ENCODE data around the gene FAM83F. TPM values are rescaled to one million over a fixed set of nuclear protein-coding genes. Genes with fewer than 3 reads are reported as not detected.

FAM83F gene
- polyA plus RNA-seq, 1 experiment = not detected

GRCh38 chr22:40084246-40084645 is 89.5 kb downstream of the FAM83F start:
- CTCF ChIA-PET = no interaction called here

GRCh38 chr22:40088818-40089217 is 94.1 kb downstream of the FAM83F start:
- no peak for DNase-seq (ENCODE audit: low read depth)
- H3K4me3 ChIP-seq (ENCODE audit: low read depth, low read length) = no peak overlapping the region
- no peaks in the 10 kb centered on the region for H3K27me3 ChIP-seq (ENCODE audit: control insufficient read depth, insufficient read depth, low read length)
- no peak for TF ChIP-seq CTCF (IDR thresholded peaks at IDR 0.05; ENCODE audit: insufficient read depth, low read depth, low read length)
- H3K36me3 ChIP-seq (ENCODE audit: control insufficient read depth, insufficient read depth, low read length) = no peaks in the 10 kb centered on the region
- ChIA-PET POLR2A (no interaction called here), CTCF (interaction anchor here (0.6 kb wide), 2 partner anchors 211 to 595 kb away, joined by 4 read pairs; no protein-coding TSS in a partner anchor)

More at GRCh38 chr22:40084246-40084645, 89.5 kb downstream of the FAM83F start:
- H3K36me3 ChIP-seq (ENCODE audit: control insufficient read depth, insufficient read depth, low read length) = no peaks in the 10 kb centered on the region
- DNase-seq (ENCODE audit: low read depth) = no peak
- TF ChIP-seq CTCF (IDR thresholded peaks at IDR 0.05; ENCODE audit: insufficient read depth, low read depth, low read length) = no peak
- no peak overlapping the region for H3K4me3 ChIP-seq (ENCODE audit: low read depth, low read length)
- peaks cover 2% of the 10 kb centered on the region for H3K27me3 ChIP-seq (ENCODE audit: control insufficient read depth, insufficient read depth, low read length)
- POLR2A ChIA-PET = no interaction called here

Other genes with a start within 250 kb of the FAM83F start
- not detected in 2 replicates for gene ENTHD1, start 101.2 kb upstream of the FAM83F start, polyA plus RNA-seq (2011; rRNA removed)
- not detected in 2 replicates for gene GRAP2, start 93.9 kb upstream of the FAM83F start, polyA plus RNA-seq (2011; rRNA removed)
- gene TMA7B, start 34.6 kb upstream of the FAM83F start, polyA plus RNA-seq (2011; rRNA removed) = not detected in 2 replicates
- 6.6 and 8.0 TPM in 2 replicates for gene TNRC6B, start 183.0 kb downstream of the FAM83F start, polyA plus RNA-seq (2011; rRNA removed)